Coronary artery (tissue), 2 donors: ENCODE measurements around the gene FGF23.

Experiments used
- DNase-seq: peaks from one replicate; pipeline ENCODE4 v3.0.0-alpha.2; 2017; ENCODE audit warnings: low spot score
- H3K27ac ChIP-seq, 2 donors: fragments of 200-600 bp; sonication (generic); one replicate each; pipeline ENCODE4 v1.5.1; 2016 to 2019
- H3K4me3 ChIP-seq: fragments of 200-600 bp; sonication (generic); 2 replicates; pipeline ENCODE4 v1.5.1; 2016; ENCODE audit warnings: mild to moderate bottlenecking, moderate library complexity
- TF ChIP-seq, protein P1 (sequence below): fragments of 200-600 bp; sonication (generic); IDR thresholded peaks from one replicate; pipeline ENCODE4 v1.5.1; 2019; ENCODE audit warnings: antibody characterized with exemption

FGF23 gene

DNA sequence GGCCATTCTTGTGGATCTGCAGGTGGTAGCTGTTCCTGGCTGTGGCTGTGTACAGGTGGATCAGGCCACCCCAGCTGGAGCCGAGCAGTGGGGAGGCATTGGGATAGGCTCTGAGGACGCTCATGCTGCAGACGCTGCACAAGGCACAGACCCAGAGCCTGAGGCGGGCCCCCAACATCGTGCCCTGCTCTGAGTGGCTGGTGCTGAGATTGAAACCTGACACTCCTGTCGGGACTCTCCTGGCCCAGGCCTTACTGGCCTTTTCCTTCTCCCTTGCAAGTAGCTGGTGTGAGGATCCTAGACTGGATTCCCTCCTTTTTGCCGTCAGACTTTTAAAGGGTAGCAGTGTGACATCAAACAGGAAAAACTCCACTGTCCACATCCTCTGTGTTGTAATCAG is at the start of gene FGF23:
TSS of gene FGF23 (minus strand) at position 308 of the 400 bp plus-strand sequence. CDS start at position 178, 130 bp downstream.
- no peak for DNase-seq
- Histone ChIP-seq H3K4me3 (no peak within 1 kb of the TSS), H3K27ac (no peak within 1 kb of the TSS)
- TF ChIP-seq, protein P1, sequence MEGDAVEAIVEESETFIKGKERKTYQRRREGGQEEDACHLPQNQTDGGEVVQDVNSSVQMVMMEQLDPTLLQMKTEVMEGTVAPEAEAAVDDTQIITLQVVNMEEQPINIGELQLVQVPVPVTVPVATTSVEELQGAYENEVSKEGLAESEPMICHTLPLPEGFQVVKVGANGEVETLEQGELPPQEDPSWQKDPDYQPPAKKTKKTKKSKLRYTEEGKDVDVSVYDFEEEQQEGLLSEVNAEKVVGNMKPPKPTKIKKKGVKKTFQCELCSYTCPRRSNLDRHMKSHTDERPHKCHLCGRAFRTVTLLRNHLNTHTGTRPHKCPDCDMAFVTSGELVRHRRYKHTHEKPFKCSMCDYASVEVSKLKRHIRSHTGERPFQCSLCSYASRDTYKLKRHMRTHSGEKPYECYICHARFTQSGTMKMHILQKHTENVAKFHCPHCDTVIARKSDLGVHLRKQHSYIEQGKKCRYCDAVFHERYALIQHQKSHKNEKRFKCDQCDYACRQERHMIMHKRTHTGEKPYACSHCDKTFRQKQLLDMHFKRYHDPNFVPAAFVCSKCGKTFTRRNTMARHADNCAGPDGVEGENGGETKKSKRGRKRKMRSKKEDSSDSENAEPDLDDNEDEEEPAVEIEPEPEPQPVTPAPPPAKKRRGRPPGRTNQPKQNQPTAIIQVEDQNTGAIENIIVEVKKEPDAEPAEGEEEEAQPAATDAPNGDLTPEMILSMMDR = no peak

DNA sequence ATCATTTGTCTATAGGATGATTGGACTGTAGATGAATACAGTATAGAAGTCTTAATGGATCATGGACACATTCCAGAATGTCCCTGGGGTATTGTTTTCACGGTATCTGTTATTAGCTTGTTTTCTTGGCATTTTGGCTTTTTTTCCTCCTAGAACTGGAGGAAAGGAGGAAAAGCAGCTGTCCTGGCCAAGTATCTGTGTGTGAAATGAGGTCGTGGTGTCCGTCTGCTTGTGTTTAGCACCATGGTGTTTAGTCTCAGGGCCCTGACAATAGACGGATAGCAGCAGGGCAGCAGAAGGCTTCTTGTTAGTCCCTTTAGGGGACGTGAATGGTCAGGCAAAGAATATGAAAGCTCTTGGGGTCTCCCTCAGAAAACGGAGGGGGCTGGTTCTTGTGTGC is 44.9 kb upstream of the FGF23 start:
- Histone ChIP-seq H3K27ac (no peak overlapping the region), H3K4me3 (no peak overlapping the region)
- no peak for DNase-seq
- TF ChIP-seq, protein P1 = no peak

DNA sequence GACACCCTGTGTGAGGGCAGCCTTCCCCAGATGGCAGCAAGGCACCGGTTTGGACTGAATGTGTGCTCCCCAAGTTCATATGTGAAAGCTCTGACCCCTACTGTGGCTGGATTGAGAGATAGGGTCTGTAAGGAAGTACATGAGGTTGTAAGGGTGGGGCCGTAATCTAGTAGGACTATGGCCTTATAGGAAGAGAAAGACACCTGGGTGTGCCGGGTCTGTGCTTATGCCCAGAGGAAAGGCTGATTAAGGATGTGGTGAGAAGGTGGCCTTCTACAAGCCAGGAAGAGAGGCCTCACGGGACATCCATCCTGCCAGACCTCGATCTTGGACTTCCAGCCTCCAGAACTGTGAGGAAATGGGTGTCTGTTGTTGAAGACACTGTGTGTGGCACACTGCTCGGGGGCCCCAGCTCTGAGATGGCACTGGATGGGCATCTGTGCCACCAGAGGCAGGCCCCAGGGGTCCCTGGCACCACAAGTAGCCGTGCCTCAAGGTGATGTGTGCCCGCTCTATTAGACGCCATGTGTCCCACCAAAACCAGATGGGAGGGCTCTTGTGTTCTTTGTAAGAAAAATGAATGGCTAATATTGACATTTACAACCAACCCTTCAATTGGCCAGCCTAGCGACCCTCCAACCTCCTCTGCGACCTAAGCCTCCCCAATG is 44.1 kb upstream of the FGF23 start:
- TF ChIP-seq, protein P1 = no peak
- H3K4me3 ChIP-seq = no peak overlapping the region
- DNase-seq = no peak
- H3K27ac ChIP-seq = no peak overlapping the region

DNA sequence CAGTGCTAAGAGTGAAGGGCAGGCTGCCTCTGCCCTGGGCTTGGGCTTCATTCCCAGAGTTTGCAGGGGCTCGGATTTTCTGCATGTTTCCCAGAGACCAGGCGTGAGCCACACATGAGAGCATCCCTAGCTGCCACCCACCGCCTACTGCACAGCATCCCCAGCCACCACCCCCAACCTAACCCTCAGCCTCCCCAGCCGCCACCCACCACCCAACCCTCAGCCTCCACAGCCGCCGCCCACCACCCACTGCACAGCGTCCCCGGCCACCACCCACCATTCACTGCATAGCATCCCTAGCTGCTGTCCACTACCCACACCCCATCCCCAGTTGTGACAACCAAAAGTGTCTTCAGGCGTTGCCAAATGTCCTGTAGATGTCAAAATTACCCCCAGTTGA is 43.5 kb upstream of the FGF23 start:
- no peak for DNase-seq
- Histone ChIP-seq H3K27ac (no peak overlapping the region), H3K4me3 (no peak overlapping the region)
- TF ChIP-seq, protein P1 = no peak

DNA sequence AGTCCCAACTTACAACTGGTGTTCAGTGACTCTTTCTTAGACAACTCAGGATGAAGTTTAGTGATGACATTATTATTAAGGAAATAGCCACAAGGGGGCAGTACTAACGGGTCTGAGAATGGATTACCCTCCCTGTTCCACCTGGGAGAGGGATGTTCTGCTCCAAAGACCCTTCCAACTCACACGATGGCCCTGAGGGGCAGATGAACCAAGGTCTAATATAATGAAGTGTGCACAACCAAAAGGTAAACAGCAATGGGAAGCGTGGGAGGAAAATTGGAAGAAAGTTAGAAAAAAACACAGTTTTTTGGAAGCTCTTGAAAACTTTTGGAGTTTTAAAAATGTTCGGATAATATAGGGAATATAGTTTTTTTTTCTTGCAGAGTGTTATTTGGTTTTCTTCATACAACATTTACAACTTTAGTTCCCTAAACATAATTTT is 42.1 kb upstream of the FGF23 start:
- Histone ChIP-seq H3K4me3 (no peak overlapping the region), H3K27ac (no peak overlapping the region)
- TF ChIP-seq, protein P1 = peak; percentile 31
- no peak for DNase-seq

DNA sequence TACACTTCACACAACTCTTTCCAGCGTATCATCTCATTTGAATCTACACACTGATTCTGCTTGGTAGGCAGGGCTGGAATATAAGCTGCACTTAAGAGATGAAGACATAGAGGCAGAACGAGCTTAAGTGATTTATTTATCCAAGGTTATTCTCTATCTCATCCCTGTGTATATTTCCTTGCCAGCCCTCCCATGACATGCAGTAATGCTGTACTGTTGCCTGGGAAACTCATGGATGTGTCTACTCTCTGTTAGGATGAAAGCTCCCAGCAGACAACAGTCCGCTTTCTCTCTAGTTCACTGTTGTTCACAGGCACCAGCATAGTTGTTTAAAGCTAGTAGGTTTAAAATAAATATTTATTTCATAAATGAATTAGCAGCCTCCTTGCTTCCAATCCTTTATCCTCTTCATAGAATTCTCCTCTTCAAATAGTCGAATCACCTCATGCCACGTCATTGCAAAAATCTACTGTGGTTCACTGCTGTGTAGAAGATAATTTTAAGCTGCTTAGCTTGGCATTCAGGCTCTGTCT is 40.7 kb upstream of the FGF23 start:
- DNase-seq = no peak

More for the DNA sequence above, 40.7 kb upstream of the FGF23 start:
- Histone ChIP-seq H3K27ac (no peak overlapping the region), H3K4me3 (no peak overlapping the region)
- TF ChIP-seq, protein P1 = no peak
